ENCODE measurements around the gene CDK14. TPM values are rescaled to one million over a fixed set of nuclear protein-coding genes. Genes with fewer than 3 reads are reported as not detected.

CDK14 gene
- total RNA-seq, 4 donors from 2014 or later: 3.3 to 61.6 (median 38.7) TPM

DNA sequence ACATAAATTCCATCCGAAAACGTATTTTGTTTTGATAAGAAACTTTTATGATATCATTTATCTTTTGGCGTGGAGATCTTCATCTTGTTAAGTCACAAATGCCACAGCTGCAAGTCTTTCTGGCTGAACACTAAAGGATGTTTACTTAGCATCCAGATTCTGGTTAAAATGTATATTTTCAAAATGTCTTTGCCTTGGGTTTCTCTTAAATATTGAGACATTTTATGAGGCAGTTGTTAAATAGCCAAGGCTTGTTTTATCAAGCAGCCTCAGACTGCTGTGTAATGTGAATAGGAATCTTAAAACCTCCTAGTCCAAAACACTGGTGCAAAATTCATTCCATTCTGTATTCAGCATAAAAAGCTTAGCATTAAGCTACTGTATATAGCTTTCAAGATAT is 531.8 kb downstream of the CDK14 start:
- TF ChIP-seq, protein P1, sequence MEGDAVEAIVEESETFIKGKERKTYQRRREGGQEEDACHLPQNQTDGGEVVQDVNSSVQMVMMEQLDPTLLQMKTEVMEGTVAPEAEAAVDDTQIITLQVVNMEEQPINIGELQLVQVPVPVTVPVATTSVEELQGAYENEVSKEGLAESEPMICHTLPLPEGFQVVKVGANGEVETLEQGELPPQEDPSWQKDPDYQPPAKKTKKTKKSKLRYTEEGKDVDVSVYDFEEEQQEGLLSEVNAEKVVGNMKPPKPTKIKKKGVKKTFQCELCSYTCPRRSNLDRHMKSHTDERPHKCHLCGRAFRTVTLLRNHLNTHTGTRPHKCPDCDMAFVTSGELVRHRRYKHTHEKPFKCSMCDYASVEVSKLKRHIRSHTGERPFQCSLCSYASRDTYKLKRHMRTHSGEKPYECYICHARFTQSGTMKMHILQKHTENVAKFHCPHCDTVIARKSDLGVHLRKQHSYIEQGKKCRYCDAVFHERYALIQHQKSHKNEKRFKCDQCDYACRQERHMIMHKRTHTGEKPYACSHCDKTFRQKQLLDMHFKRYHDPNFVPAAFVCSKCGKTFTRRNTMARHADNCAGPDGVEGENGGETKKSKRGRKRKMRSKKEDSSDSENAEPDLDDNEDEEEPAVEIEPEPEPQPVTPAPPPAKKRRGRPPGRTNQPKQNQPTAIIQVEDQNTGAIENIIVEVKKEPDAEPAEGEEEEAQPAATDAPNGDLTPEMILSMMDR (IDR thresholded peaks at IDR 0.05): no peak
- H3K27ac ChIP-seq: no peak overlapping the region
- intact Hi-C loops (cut with DNase I; ENCODE audit: low total_unique reads): no loop called here
- H3K4me1 ChIP-seq: no peaks in the 10 kb centered on the region
- H3K4me3 ChIP-seq: no peak overlapping the region
- H3K9me3 ChIP-seq: no peaks in the 10 kb centered on the region
- no peaks in the 10 kb centered on the region for H3K27me3 ChIP-seq
- no peaks in the 10 kb centered on the region for H3K36me3 ChIP-seq
- DNase-seq: no peak

DNA sequence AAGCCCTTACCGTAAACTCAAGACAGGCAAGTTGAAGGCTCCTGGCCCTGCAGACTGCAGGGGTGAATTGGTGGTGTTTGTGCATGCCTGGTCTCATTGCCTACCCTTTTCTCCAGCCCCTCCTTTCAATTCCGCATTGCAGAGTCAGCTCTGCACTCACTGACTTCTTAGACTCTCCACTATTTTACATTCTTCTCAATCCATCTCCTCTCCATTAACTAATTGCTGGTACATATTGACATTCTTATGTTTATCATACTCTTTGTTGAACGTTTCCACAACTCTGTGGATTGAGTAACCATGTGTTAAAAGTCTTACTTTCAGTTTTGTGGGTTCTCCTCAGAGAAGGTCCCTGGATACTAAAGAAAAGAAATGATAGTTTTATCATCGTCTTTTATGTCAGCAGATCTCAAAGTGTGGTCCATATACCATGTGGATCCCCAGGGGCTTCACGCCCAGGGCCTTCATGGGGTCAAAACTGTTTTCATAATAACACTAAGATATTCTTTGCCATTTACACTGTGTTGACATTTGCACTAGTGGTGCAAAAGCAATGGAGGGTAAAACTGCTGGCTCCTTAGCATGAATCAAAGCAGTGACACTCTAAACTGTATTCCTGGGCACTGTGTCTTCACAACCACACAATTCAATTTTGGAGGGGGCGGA is 532.7 kb downstream of the CDK14 start:
- no peaks in the 10 kb centered on the region for H3K4me1 ChIP-seq
- H3K4me3 ChIP-seq: no peak overlapping the region

DNA sequence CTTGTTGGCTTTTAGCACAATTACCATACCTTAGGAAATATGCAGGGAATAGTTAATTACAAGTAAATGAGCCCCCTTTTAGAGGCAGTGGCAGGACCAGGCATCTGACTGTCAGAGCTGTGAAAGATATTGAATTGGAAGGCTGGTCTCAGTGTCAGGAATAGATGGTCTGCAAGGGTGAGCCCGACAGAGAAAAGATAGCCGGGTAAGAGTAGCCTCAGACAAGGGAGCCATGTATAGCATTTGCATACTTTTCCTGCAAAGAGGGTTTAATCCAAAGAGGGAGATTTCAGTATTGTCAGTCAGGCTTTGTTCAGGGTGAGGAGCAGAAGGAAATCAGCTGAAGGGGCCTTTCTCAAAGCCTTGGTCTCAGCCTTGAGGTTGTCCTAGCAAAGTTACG is 539.2 kb downstream of the CDK14 start:
- intact Hi-C loops (cut with DNase I; ENCODE audit: low total_unique reads): no loop called here
- Histone ChIP-seq H3K27me3 (no peaks in the 10 kb centered on the region), H3K4me3 (no peak overlapping the region), H3K9me3 (no peaks in the 10 kb centered on the region), H3K36me3 (no peaks in the 10 kb centered on the region), H3K27ac (no peak overlapping the region), H3K4me1 (no peaks in the 10 kb centered on the region)
- DNase-seq: no peak
- TF ChIP-seq POLR2A (IDR thresholded peaks at IDR 0.05): no peak
- TF ChIP-seq, protein P1 (IDR thresholded peaks at IDR 0.05): no peak

More for the DNA sequence above, 532.7 kb downstream of the CDK14 start:
- intact Hi-C loops (cut with DNase I; ENCODE audit: low total_unique reads): no loop called here
- TF ChIP-seq, protein P1 (IDR thresholded peaks at IDR 0.05): no peak
- no peak for TF ChIP-seq POLR2A (IDR thresholded peaks at IDR 0.05)
- no peaks in the 10 kb centered on the region for H3K9me3 ChIP-seq
- no peak overlapping the region for H3K27ac ChIP-seq
- DNase-seq: no peak
- H3K27me3 ChIP-seq: no peaks in the 10 kb centered on the region
- no peaks in the 10 kb centered on the region for H3K36me3 ChIP-seq

DNA sequence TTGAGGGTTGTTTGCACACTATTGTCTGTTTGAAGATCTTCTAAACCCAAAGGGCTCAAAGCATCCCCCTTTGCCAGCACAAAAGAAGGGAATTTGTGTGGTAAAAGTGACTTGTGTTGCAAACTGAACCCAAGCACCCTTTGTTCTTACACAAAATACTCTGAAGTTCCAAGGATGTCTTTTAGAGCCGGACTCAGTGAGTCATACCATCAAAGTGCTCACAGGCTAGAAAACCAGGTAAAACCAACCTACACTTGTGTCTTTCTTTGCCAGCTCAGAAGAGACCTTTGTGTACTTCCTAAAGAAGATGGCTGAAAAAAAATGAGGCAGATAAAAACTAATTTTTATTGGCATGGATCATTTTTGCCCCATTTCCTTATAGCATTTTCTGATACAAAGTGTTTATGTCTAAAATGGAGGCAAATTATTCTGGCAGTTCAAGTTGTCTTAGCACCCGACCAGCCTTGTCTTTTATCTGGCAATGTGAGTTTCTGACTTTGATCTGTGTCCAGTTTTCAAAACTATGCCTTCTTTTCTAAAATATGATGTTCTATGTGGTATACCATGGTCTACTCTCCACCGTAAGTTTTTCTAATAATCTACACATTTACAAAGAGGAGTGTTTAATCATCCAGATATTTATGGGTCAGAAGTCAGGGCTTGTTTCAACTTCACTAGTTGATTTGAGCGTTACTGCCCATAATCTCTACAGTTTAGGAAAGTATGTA is 539.7 kb downstream of the CDK14 start:
- Histone ChIP-seq H3K9me3 (no peaks in the 10 kb centered on the region), H3K27ac (no peak overlapping the region), H3K36me3 (no peaks in the 10 kb centered on the region), H3K4me1 (no peaks in the 10 kb centered on the region), H3K27me3 (no peaks in the 10 kb centered on the region), H3K4me3 (no peak overlapping the region)
- DNase-seq: no peak
- intact Hi-C loops (cut with DNase I; ENCODE audit: low total_unique reads): no loop called here
- TF ChIP-seq, protein P1 (IDR thresholded peaks at IDR 0.05): no peak
- no peak for TF ChIP-seq POLR2A (IDR thresholded peaks at IDR 0.05)

DNA sequence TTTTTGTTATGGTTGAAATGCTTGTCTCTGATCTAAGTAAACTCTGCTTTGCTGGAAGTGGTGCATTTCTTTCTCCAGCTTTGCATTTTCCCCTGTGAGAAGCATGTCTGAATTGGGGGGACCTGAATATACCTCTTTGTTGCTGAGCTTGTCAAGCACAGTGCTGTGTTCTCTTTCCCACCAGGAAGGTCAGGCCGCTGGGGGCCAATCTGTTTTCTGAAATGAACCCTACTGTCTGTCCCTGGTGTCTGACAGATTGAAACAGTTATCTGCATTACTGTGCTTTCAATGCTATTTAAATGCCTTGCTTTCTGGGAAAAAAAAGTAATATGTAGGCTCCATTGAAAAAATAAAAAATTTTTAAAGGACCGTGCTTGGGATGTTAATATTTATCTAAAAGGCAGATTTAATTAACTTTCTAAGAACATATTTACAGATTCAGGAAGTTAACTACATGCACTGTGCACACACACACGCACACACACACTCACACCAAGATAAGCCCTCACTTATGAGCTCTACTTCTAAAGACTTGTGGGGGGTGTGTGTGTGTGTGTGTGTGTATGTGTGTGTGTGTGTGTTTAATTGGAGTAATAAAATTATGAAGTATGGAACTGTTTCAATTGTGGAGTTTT is 541.1 kb downstream of the CDK14 start:
- H3K9me3 ChIP-seq: no peaks in the 10 kb centered on the region
- H3K27ac ChIP-seq: no peak overlapping the region
- DNase-seq: no peak
- intact Hi-C loops (cut with DNase I; ENCODE audit: low total_unique reads): no loop called here
- no peaks in the 10 kb centered on the region for H3K4me1 ChIP-seq
- TF ChIP-seq POLR2A (IDR thresholded peaks at IDR 0.05): no peak
- no peaks in the 10 kb centered on the region for H3K27me3 ChIP-seq
- no peak overlapping the region for H3K4me3 ChIP-seq
- H3K36me3 ChIP-seq: no peaks in the 10 kb centered on the region
